C4-2B (cell line): ENCODE measurements around the gene DCTPP1.

Experiments
- H3K27ac ChIP-seq: fragments of 450-650 bp; 2 replicates; pipeline ENCODE4 v1.5.1; 2017
- CTCF ChIP-seq: fragments of 450-650 bp; conservative IDR thresholded peaks from 2 replicates; pipeline ENCODE4 v1.5.1; 2017; ENCODE audit warnings: mild to moderate bottlenecking
- ZFX ChIP-seq: fragments of 450-650 bp; IDR thresholded peaks from 2 replicates; pipeline ENCODE4 v1.6.1; 2017

The DCTPP1 gene

GRCh38 chr16:30437511-30438046 lies 7.7 kb upstream of the DCTPP1 start:
- peak overlapping the region; percentile 64 for H3K27ac ChIP-seq
- TF ChIP-seq CTCF (no peak), ZFX (no peak)

GRCh38 chr16:30434852-30435251 lies 5.0 kb upstream of the DCTPP1 start:
- TF ChIP-seq CTCF (no peak), ZFX (no peak)
- H3K27ac ChIP-seq, result no peak overlapping the region

GRCh38 chr16:30430428-30430970 lies 669 bp upstream of the DCTPP1 start:
- peak overlapping the region; percentile 85 for H3K27ac ChIP-seq
- peak; percentile 63; the same call in 1 of the 2 replicates for TF ChIP-seq ZFX
- TF ChIP-seq CTCF, result peak; percentile 37

GRCh38 chr16:30429418-30429677 lies 482 bp downstream of the DCTPP1 start:
- TF ChIP-seq ZFX (no peak), CTCF (no peak)
- peak overlapping the region; percentile 85 for H3K27ac ChIP-seq

GRCh38 chr16:30428055-30428454 lies 1.8 kb downstream of the DCTPP1 start:
- H3K27ac ChIP-seq, result peak overlapping the region; percentile 85
- no peak for TF ChIP-seq CTCF
- TF ChIP-seq ZFX, result no peak

GRCh38 chr16:30421010-30421409 lies 8.8 kb downstream of the DCTPP1 start:
- no peak for TF ChIP-seq ZFX
- no peak for TF ChIP-seq CTCF
- H3K27ac ChIP-seq, result no peak overlapping the region

- peak overlapping the region; percentile 85 for H3K27ac ChIP-seq
- TF ChIP-seq ZFX (no peak), CTCF (no peak)
Measured at GRCh38 chr16:30418350-30419181, 11.3 kb downstream of the DCTPP1 start.
